GM18526 (cell line): Measurements from ENCODE around the gene TUG1.
A peak's percentile ranks its signal among the peaks of the same experiment; 100 is the strongest.

Experiments used
- POLR2A ChIP-seq: IDR thresholded peaks from 3 replicates; pipeline ENCODE4 v1.6.1; 2011; ENCODE audit not compliant: insufficient read length; ENCODE audit errors: extremely low read depth

TUG1 gene

GRCh38 chr22:30941363-30941740 is 27.7 kb upstream of the TUG1 start:
- TF ChIP-seq POLR2A: no peak

GRCh38 chr22:30943368-30943767 is 25.7 kb upstream of the TUG1 start:
- no peak for TF ChIP-seq POLR2A

GRCh38 chr22:30944986-30945385 is 24.1 kb upstream of the TUG1 start:
- TF ChIP-seq POLR2A: no peak

GRCh38 chr22:30945653-30946052 is 23.4 kb upstream of the TUG1 start:
- TF ChIP-seq POLR2A: no peak

GRCh38 chr22:30946354-30946753 is 22.7 kb upstream of the TUG1 start:
- TF ChIP-seq POLR2A: no peak

- no peak for TF ChIP-seq POLR2A
Observed at GRCh38 chr22:30947173-30947815, 21.8 kb upstream of the TUG1 start.

GRCh38 chr22:30947816-30948454 is 21.1 kb upstream of the TUG1 start:
- no peak for TF ChIP-seq POLR2A

- no peak for TF ChIP-seq POLR2A
Observed at GRCh38 chr22:30948930-30949342, 20.1 kb upstream of the TUG1 start.

GRCh38 chr22:30949934-30950660 is 19.0 kb upstream of the TUG1 start:
- no peak for TF ChIP-seq POLR2A

- no peak for TF ChIP-seq POLR2A
Observed at GRCh38 chr22:30953206-30953605, 15.9 kb upstream of the TUG1 start.

- no peak for TF ChIP-seq POLR2A
Observed at GRCh38 chr22:30955153-30955552, 13.9 kb upstream of the TUG1 start.

GRCh38 chr22:30964858-30965257 is 4.2 kb upstream of the TUG1 start:
- no peak for TF ChIP-seq POLR2A

- TF ChIP-seq POLR2A: no peak
Observed at GRCh38 chr22:30968015-30968923, 796 bp upstream of the TUG1 start, which contains the start of gene MORC2. MORC2 (minus strand) TSS chr22:30968774; CDS start chr22:30967889, 885 bp downstream.

- TF ChIP-seq POLR2A: peak; percentile 19
Observed at GRCh38 chr22:30969532-30970355, 679 bp downstream of the TUG1 start.
